Measurements from ENCODE around the gene TRIM24.

Gene TRIM24

GRCh38 chr7:138630059-138630610 lies 170.1 kb downstream of the TRIM24 start:
- no peak for DNase-seq

GRCh38 chr7:138632384-138632783 lies 172.3 kb downstream of the TRIM24 start:
- DNase-seq, result no peak

GRCh38 chr7:138632826-138633602 lies 173.0 kb downstream of the TRIM24 start:
- no peak for DNase-seq
